Measurements from ENCODE around the gene CUX1.

Gene CUX1

GRCh38 chr7:101856473-101857357 is 39.3 kb downstream of the CUX1 start:
- peak; percentile 98 for ATAC-seq
- TF ChIP-seq BACH2 (CRISPR knock-in tag; IDR thresholded peaks at IDR 0.05; ENCODE audit: borderline replicate concordance) (no peak), SNAI2 (CRISPR knock-in tag; IDR thresholded peaks at IDR 0.05) (peak; percentile 29; the same call in 1 of the 2 replicates), CREB5 (CRISPR knock-in tag; IDR thresholded peaks at IDR 0.05; ENCODE audit: low read depth) (no peak), ZFP30 (CRISPR knock-in tag; IDR thresholded peaks at IDR 0.05) (no peak), ISL1 (CRISPR knock-in tag; IDR thresholded peaks at IDR 0.05) (no peak), RARB (CRISPR knock-in tag; IDR thresholded peaks at IDR 0.05) (no peak), TOX (CRISPR knock-in tag; IDR thresholded peaks at IDR 0.05; ENCODE audit: borderline replicate concordance) (no peak), ZNF70 (CRISPR knock-in tag; IDR thresholded peaks at IDR 0.05) (peak; percentile 100), ZNF8 (CRISPR knock-in tag; IDR thresholded peaks at IDR 0.05) (peak; percentile 95), TCF4 (CRISPR knock-in tag; IDR thresholded peaks at IDR 0.05; ENCODE audit: borderline replicate concordance) (peak; percentile 54; the same call in 1 of the 2 replicates), ZC3H10 (CRISPR knock-in tag; IDR thresholded peaks at IDR 0.05) (no peak), CSRNP3 (CRISPR knock-in tag; IDR thresholded peaks at IDR 0.05) (no peak), ZFP3 (CRISPR knock-in tag; IDR thresholded peaks at IDR 0.05) (peak; percentile 48), ZNF565 (CRISPR knock-in tag; conservative IDR thresholded peaks at IDR 0.05; ENCODE audit: low read depth) (no peak), PATZ1 (CRISPR knock-in tag; IDR thresholded peaks at IDR 0.05; ENCODE audit: borderline replicate concordance) (no peak), ARNTL (CRISPR knock-in tag; IDR thresholded peaks at IDR 0.05; ENCODE audit: borderline replicate concordance, low read depth) (no peak), OSR1 (CRISPR knock-in tag; IDR thresholded peaks at IDR 0.05) (no peak), POU6F1 (CRISPR knock-in tag; IDR thresholded peaks at IDR 0.05; ENCODE audit: borderline replicate concordance, low read depth) (no peak), ESRRG (CRISPR knock-in tag; IDR thresholded peaks at IDR 0.05) (no peak), GLIS3 (CRISPR knock-in tag; IDR thresholded peaks at IDR 0.05) (no peak), PPARA (CRISPR knock-in tag; IDR thresholded peaks at IDR 0.05; ENCODE audit: borderline replicate concordance) (no peak), CSDC2 (CRISPR knock-in tag; IDR thresholded peaks at IDR 0.05) (no peak), TSHZ2 (CRISPR knock-in tag; IDR thresholded peaks at IDR 0.05) (peak; percentile 48; the same call in 1 of the 2 replicates)

GRCh38 chr7:101857358-101857811 is 40.0 kb downstream of the CUX1 start:
- no peak for TF ChIP-seq CSDC2 (CRISPR knock-in tag; IDR thresholded peaks at IDR 0.05)
- no peak for TF ChIP-seq BACH2 (CRISPR knock-in tag; IDR thresholded peaks at IDR 0.05; ENCODE audit: borderline replicate concordance)
- TF ChIP-seq TCF4 (CRISPR knock-in tag; IDR thresholded peaks at IDR 0.05; ENCODE audit: borderline replicate concordance): 0 out of 2 replicates have a peak, but pooled peaks have one; percentile 24
- peak; percentile 14 for ATAC-seq

All from SK-N-SH treated with all-trans-retinoic acid at 6 μM for 48 hours (cell line).